ENCODE measurements around the gene HS3ST6.

GRCh38 chr16:1950047-1950446, 31.8 kb upstream of the HS3ST6 start:
- TF ChIP-seq GATA2 (IDR thresholded peaks at IDR 0.05; ENCODE audit: low read depth, low read length), result no peak
- no peak for TF ChIP-seq GATA3 (IDR thresholded peaks at IDR 0.05; ENCODE audit: low read depth, low read length)
